Measurements from ENCODE around the gene SH2D7. TPM values are rescaled to one million over a fixed set of nuclear protein-coding genes. Genes with fewer than 3 reads are reported as not detected.

SH2D7 gene
- total RNA-seq, 1 donor from 2014 or later = not detected

DNA sequence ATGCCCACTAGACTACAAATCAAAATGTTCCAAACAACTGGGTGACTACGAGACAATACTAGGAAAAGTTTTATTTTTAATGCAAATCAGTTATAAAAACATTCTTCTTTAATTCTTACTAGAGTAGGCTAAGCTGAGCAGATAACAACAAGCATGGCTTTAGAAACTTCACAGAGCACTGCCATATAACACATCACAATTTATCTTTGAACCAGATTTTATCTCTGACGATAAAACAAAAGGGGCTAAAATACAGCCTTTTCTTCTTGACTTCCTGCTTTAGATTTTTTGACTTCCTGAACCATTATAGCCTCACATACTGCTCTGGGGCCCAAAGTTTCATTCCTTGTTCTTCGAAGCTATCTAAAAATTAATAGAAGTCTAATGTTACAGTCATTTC is 40.8 kb upstream of the SH2D7 start:
- no peak overlapping the region for H3K27ac Mint-ChIP-seq
- DNase-seq (ENCODE audit: extremely low spot score, unreplicated experiment) = no peak
- peaks cover 4% of the 10 kb centered on the region for H3K36me3 Mint-ChIP-seq
- peaks cover 52% of the 10 kb centered on the region for H3K4me1 Mint-ChIP-seq (ENCODE audit: unreplicated experiment)
- no peaks in the 10 kb centered on the region for H3K9me3 Mint-ChIP-seq
- TF ChIP-seq, protein P1, sequence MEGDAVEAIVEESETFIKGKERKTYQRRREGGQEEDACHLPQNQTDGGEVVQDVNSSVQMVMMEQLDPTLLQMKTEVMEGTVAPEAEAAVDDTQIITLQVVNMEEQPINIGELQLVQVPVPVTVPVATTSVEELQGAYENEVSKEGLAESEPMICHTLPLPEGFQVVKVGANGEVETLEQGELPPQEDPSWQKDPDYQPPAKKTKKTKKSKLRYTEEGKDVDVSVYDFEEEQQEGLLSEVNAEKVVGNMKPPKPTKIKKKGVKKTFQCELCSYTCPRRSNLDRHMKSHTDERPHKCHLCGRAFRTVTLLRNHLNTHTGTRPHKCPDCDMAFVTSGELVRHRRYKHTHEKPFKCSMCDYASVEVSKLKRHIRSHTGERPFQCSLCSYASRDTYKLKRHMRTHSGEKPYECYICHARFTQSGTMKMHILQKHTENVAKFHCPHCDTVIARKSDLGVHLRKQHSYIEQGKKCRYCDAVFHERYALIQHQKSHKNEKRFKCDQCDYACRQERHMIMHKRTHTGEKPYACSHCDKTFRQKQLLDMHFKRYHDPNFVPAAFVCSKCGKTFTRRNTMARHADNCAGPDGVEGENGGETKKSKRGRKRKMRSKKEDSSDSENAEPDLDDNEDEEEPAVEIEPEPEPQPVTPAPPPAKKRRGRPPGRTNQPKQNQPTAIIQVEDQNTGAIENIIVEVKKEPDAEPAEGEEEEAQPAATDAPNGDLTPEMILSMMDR (conservative IDR thresholded peaks at IDR 0.05) = no peak
- no peak overlapping the region for H3K4me3 Mint-ChIP-seq
- no peaks in the 10 kb centered on the region for H3K27me3 Mint-ChIP-seq

DNA sequence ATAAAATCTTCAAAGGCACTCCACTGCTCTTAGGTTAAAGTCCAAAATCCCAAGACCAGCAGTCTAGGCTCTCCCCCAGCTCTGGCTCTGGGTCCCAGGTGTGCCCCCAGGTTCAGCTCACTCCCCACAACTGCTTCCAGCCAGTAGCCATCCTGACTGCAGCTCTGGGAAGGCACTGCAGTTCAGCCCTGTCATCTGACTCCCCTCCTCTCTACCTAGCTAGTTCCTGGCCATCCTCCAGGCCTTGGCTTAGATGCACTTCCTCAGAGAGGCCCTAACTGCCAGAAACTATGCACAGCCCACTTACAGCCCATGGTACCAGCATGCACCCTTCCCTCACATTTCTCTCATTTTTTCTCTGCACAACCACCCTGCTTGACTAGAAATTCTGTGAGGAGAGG is 40.4 kb upstream of the SH2D7 start:
- TF ChIP-seq, protein P1 (conservative IDR thresholded peaks at IDR 0.05) = no peak
- Mint-ChIP-seq H3K27ac (no peak overlapping the region), H3K9me3 (no peaks in the 10 kb centered on the region), H3K36me3 (peaks cover 4% of the 10 kb centered on the region), H3K4me1 (ENCODE audit: unreplicated experiment) (peaks cover 48% of the 10 kb centered on the region), H3K4me3 (no peak overlapping the region), H3K27me3 (no peaks in the 10 kb centered on the region)
- DNase-seq (ENCODE audit: extremely low spot score, unreplicated experiment) = no peak

DNA sequence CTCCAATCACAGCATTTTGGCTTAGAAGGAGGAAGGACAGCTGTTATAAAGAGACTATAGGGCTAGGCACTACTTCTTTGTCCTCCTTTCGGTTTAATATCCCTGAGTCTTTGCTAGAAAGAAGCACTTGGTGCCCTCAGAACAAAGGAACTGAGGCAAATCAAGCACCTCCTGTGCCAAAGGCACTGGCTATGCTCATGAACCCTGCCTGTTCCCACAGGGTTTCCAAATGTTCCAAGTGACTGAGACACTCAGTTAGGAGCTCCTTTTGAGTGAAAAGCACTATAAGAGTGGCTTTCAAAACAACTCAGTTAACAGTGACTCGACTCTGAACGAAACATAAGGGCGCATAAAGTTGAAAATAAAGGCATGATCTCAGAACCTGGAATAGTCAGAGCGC is 39.8 kb upstream of the SH2D7 start:
- no peak overlapping the region for H3K4me3 Mint-ChIP-seq
- H3K9me3 Mint-ChIP-seq = no peaks in the 10 kb centered on the region
- DNase-seq (ENCODE audit: extremely low spot score, unreplicated experiment) = no peak
- no peak overlapping the region for H3K27ac Mint-ChIP-seq
- TF ChIP-seq, protein P1 (conservative IDR thresholded peaks at IDR 0.05) = no peak
- peaks cover 4% of the 10 kb centered on the region for H3K36me3 Mint-ChIP-seq
- no peaks in the 10 kb centered on the region for H3K27me3 Mint-ChIP-seq
- peaks cover 44% of the 10 kb centered on the region for H3K4me1 Mint-ChIP-seq (ENCODE audit: unreplicated experiment)

DNA sequence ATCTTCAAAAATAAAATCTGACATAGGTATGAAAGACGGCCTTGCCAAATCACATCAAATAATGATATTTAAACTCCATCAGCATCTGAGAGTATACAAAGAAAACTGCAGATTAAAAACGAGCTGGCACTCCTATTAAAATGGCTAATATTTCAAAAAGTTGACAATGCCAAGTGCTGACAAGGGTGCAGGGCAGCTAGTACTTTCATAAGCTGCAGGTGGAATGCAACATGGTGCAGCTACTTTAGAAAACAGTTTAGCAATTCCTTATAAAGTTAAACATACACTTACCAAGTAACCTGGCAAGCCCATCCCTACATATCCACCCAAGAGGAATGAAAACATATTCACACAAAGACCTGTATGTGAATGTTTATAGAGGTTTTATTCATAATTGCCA is 37.8 kb upstream of the SH2D7 start:
- peaks cover 35% of the 10 kb centered on the region for H3K4me1 Mint-ChIP-seq (ENCODE audit: unreplicated experiment)
- H3K27ac Mint-ChIP-seq = no peak overlapping the region
- no peaks in the 10 kb centered on the region for H3K9me3 Mint-ChIP-seq
- TF ChIP-seq, protein P1 (conservative IDR thresholded peaks at IDR 0.05) = no peak
- peaks cover 2% of the 10 kb centered on the region for H3K36me3 Mint-ChIP-seq
- H3K4me3 Mint-ChIP-seq = no peak overlapping the region
- no peak for DNase-seq (ENCODE audit: extremely low spot score, unreplicated experiment)
- H3K27me3 Mint-ChIP-seq = no peaks in the 10 kb centered on the region

DNA sequence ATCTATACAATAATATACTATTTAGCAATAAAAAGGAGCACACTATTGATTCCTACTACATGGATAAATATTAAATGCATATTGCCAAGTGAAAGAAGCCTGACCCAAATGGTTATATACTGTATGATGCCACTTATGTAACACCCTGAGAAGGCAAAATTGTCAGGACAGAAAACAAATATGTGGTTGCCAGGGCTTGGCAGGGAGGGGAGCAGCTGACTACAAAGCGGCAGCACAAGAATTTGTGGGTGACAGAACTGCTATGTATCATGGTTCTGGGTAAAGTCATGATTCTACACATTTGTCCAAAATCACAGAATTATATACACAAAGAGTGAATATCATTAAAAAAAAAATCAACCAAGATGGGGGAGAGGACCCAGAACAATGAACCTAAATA is 37.4 kb upstream of the SH2D7 start:
- no peak for DNase-seq (ENCODE audit: extremely low spot score, unreplicated experiment)
- Mint-ChIP-seq H3K27ac (no peak overlapping the region), H3K36me3 (no peaks in the 10 kb centered on the region), H3K4me3 (no peak overlapping the region), H3K27me3 (no peaks in the 10 kb centered on the region), H3K9me3 (no peaks in the 10 kb centered on the region), H3K4me1 (ENCODE audit: unreplicated experiment) (peaks cover 34% of the 10 kb centered on the region)
- TF ChIP-seq, protein P1 (conservative IDR thresholded peaks at IDR 0.05) = no peak
